GM12875 (cell line): ENCODE measurements around the gene QRFP.

Experiments
- H3K4me3 ChIP-seq: one replicate; pipeline ENCODE4 v1.5.1; 2011; ENCODE audit warnings: low read depth, low read length, control low read depth
- CTCF ChIP-seq: IDR thresholded peaks from 2 replicates; pipeline ENCODE4 v1.5.1; 2011; ENCODE audit warnings: low read depth, mild to moderate bottlenecking, control low read depth, inconsistent platforms, low read length, moderate library complexity, borderline replicate concordance; ENCODE audit not compliant: insufficient read depth

QRFP gene

GRCh38 chr9:130870491-130871381 lies 25.9 kb downstream of the QRFP start:
- TF ChIP-seq CTCF: no peak

GRCh38 chr9:130869250-130869649 lies 27.4 kb downstream of the QRFP start:
- no peak for TF ChIP-seq CTCF
- no peak overlapping the region for H3K4me3 ChIP-seq

More at GRCh38 chr9:130870491-130871381, 25.9 kb downstream of the QRFP start:
- H3K4me3 ChIP-seq: no peak overlapping the region

- no peak for TF ChIP-seq CTCF
- no peak overlapping the region for H3K4me3 ChIP-seq
Observed at GRCh38 chr9:130868230-130868629, 28.4 kb downstream of the QRFP start.

- no peak overlapping the region for H3K4me3 ChIP-seq
- no peak for TF ChIP-seq CTCF
Observed at GRCh38 chr9:130867556-130867955, 29.1 kb downstream of the QRFP start.

- no peak overlapping the region for H3K4me3 ChIP-seq
- peak; percentile 65 for TF ChIP-seq CTCF
Observed at GRCh38 chr9:130866474-130866965, 30.1 kb downstream of the QRFP start.

- H3K4me3 ChIP-seq: no peak overlapping the region
- no peak for TF ChIP-seq CTCF
Observed at GRCh38 chr9:130865921-130866320, 30.7 kb downstream of the QRFP start.

- no peak for TF ChIP-seq CTCF
- no peak overlapping the region for H3K4me3 ChIP-seq
Observed at GRCh38 chr9:130864541-130864940, 32.1 kb downstream of the QRFP start.
